Breast epithelium (tissue), 3 donors: ENCODE measurements around the gene CLNK.

Experiments used
- CTCF ChIP-seq, 3 donors: fragments of 450-650 bp; IDR thresholded peaks; one replicate each; pipeline ENCODE4 v1.5.1; 2016 to 2017; ENCODE audit warnings: antibody characterized with exemption in 3 of 3, mild to moderate bottlenecking in 3 of 3, moderate library complexity in 3 of 3
- POLR2A ChIP-seq: fragments of 450-650 bp; IDR thresholded peaks from one replicate; pipeline ENCODE4 v1.6.1; 2016; ENCODE audit warnings: antibody characterized with exemption, mild to moderate bottlenecking, moderate library complexity

GRCh38 chr4:10697086-10697485 is 12.5 kb upstream of the CLNK start:
- TF ChIP-seq POLR2A, result no peak
- no peak for TF ChIP-seq CTCF (IDR thresholded peaks at IDR 0.05)
